Measurements from ENCODE around the gene EXOC3L2.
"Not testable (repeated sequence)": the region's sequence is repeated elsewhere in the genome, so short reads cannot be mapped to it uniquely, and the experiment has no call there.

The EXOC3L2 gene

DNA sequence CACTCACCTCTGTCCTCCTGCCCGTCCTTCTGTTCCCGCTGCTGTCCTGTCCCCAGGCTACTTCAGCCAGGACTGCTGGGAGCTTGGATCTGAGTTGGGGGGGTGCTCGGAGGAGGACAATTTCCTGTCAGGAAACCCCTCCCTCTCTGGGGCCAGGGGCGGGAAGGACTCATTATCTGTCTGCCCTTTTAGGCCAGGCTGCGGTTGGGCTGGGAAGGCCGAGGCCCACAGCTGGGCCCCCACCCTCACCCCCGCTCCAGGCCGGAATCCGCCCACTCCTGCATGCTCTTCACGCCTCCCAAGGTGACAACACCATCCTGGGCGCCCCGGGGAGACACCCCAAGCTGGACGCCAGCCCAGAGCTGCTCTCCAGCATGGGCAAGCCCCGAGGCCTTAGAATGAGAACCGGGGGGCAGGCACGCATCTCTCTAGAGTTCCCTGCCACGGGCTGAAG lies at the start of gene EXOC3L2:
EXOC3L2 (minus strand) TSS at position 74 of the 454 bp plus-strand sequence. CDS start 6,362 bp downstream, outside the sequence.
- DNase-seq (ENCODE audit: low read depth) = no peak

GRCh38 chr19:45294291-45295029 lies 49.3 kb upstream of the EXOC3L2 start:
- no peak for DNase-seq (ENCODE audit: low read depth)

- no peak for DNase-seq (ENCODE audit: low read depth)
Observed at GRCh38 chr19:45293682-45294081, 48.5 kb upstream of the EXOC3L2 start.

- no peak for DNase-seq (ENCODE audit: low read depth)
Observed at GRCh38 chr19:45291834-45292233, 46.6 kb upstream of the EXOC3L2 start.

GRCh38 chr19:45290381-45290931 lies 45.2 kb upstream of the EXOC3L2 start:
- no peak for DNase-seq (ENCODE audit: low read depth)

DNA sequence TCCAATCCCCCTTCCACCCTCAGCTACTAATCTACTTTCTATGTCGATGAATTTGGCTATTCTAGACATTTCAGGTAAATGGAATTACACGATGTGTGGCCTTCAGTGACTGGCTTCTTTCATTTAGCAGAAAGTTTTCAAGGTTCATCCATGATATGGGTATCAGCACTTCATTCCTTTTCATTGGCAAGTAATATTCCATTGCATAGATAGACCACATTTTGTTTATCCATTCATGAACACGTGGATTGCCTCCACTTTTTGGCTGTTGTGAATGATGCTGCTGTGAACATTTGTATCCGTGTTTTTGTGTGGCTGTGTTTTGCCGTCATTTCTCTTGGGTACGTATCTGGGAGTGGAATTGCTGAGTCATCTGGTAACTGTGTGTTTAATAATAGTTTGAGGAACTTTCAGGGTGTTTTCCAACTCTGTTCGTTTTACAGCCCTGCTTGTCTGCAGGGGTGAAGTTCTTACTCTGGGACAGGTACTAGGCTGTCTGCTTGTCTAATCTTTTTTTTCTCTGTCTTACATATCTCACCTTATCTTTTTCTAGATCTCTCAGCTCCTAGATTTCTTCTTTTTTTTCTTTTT lies 38.3 kb upstream of the EXOC3L2 start:
- DNase-seq (ENCODE audit: low read depth) = no peak

DNA sequence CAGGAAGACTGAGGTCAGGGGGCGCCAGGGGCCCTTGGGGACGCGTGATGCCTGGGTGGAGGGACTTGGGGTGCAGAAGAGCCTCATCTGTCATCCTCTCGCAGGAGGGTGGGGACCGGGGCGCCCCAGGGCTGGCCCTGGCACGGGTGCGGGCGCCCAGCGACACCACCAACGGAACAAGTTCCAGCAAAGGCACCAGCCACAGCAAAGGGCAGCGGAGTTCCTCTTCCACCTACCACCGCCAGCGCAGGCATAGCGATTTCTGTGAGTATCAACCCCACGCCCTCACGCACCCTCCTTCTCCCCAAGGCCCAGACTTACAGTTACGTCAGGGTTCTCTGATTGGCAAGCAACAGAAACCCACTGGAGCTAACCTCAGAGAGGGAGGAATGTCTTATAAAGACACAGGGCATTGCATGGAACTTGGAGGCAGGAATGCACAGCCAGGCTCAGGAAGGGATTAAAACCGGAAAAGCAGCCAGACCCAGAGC lies 35.3 kb upstream of the EXOC3L2 start:
- DNase-seq (ENCODE audit: low read depth) = no peak

GRCh38 chr19:45279587-45280192 lies 34.5 kb upstream of the EXOC3L2 start:
- DNase-seq (ENCODE audit: low read depth) = no peak

GRCh38 chr19:45278087-45278486 lies 32.9 kb upstream of the EXOC3L2 start:
- DNase-seq (ENCODE audit: low read depth) = no peak

DNA sequence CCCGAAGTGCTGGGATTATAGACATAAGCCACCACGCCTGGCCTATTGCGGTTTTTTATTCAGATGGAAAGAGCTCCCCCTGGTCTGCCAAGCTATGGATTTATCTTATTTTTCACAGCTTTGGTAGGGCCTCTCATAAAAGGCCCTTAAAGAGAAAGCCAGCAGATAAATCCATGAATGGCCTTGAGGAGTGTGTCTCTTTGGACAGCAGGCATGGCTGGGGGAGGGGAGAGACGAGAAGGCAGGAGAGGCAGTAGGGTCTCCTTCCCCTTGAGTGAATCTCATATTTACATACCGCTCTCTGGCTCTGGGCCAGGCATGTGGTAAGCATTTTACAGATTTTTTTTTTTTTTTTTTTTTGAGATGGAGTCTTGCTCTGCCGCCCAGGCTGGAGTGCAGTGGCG lies 31.1 kb upstream of the EXOC3L2 start:
- DNase-seq (ENCODE audit: low read depth) = no peak

DNA sequence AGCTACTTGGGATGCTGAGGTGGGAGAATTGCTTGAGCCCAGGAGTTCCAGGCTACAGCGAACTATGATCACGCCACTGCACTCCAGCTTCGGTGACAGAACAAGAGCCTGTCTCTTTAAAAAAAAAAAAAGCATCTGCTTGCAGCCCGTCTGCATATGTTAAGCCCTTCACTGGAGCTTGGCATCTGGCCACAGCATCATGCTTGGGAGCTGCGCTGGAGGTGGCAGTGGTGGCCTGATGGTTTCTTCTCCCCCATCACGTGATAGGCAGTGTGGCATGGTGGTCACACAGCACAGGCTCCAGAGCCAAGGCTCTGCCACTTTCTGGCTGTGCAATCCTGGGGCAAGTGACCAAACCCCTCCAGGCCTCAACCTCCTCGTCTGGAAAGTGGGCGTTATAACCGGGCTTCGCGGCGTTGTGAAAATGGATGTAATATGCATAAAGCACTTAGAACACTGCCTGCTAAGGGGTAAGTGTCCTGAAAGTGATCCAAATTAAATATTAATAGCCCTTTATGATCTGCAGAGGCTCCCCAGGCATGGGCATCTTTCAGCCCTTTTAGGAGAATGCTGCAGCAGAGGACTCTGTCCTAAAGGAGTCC lies 30.3 kb upstream of the EXOC3L2 start:
- no peak for DNase-seq (ENCODE audit: low read depth)

DNA sequence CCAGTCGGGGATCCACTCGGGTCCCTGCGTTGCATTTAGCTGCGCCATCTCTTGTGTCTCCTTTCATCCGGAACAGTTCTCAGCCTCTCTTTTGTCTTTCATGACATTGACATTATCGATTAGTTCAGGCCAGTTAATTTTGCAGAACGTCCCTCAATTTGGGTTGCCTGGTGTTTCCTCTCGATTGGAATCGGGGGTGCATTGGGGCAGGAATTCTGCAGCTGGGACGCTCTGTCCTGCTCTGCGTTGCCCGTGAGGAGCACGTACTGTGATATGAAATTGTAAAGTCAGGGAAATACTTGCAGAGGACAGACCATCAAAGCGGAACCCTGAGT lies 28.3 kb upstream of the EXOC3L2 start:
- DNase-seq (ENCODE audit: low read depth) = no peak

GRCh38 chr19:45271735-45272108 lies 26.5 kb upstream of the EXOC3L2 start:
- no peak for DNase-seq (ENCODE audit: low read depth)

GRCh38 chr19:45271098-45271734 lies 26.0 kb upstream of the EXOC3L2 start:
- no peak for DNase-seq (ENCODE audit: low read depth)

GRCh38 chr19:45269939-45270338 lies 24.7 kb upstream of the EXOC3L2 start:
- not testable (repeated sequence) for DNase-seq (ENCODE audit: low read depth)

DNA sequence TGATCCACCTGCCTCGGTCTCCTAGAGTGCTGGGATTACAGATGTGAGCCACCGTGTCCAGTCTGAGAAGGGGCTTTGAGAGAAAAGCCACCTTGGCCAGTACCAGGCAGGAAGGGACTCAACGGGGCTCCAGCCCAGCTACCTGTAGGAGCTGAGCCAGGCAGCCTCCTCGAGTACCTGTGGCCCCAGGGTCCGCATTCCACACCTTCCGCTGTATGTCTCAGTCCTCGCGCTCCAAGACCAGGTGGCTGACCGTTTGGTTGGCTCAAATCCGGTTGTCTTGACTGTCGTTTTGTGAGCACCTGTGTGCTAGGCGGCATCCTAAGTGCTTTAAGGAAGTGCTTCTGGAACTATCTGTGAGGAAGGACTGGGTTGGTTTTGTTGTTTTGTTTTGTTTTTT lies 22.1 kb upstream of the EXOC3L2 start:
- no peak for DNase-seq (ENCODE audit: low read depth)

DNA sequence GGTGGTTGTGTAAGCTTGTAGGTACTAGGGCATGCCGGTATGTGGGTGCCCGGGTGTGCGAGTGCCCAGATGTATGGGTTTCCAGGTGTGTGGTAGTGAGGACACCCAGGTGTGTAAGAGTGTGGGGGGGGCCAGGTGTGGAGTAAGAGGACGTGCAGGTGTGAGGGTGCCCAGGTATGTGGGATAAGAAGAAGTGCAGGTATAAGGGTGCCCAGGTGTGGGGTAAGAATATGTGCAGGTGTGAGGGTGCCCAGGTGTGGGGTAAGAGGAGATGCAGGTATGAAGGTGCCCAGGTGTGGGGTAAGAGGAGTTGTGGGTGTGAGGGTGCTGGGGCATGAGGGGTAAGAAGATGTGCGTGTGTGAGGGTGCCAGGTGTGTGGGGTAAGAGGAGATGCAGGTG lies 20.2 kb upstream of the EXOC3L2 start:
- DNase-seq (ENCODE audit: low read depth) = no peak

GRCh38 chr19:45264781-45265317 lies 19.6 kb upstream of the EXOC3L2 start:
- no peak for DNase-seq (ENCODE audit: low read depth)

DNA sequence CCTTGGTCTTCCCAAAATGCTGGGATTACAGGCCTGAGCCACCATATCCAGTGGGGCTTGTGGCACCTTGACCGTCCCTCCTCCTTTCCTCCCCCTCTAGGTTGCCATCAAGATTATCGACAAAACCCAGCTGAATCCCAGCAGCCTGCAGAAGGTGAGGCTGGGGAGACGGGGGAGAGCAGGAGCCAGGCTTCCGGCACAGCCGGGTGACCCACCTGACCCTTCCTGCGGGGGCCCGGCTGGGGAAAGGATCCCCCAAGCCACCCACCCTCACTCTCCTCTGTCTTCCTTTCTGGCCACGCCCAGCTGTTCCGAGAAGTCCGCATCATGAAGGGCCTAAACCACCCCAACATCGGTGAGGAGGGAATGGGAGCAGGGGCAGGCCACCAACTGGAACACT lies 17.8 kb upstream of the EXOC3L2 start:
- DNase-seq (ENCODE audit: low read depth) = no peak

DNA sequence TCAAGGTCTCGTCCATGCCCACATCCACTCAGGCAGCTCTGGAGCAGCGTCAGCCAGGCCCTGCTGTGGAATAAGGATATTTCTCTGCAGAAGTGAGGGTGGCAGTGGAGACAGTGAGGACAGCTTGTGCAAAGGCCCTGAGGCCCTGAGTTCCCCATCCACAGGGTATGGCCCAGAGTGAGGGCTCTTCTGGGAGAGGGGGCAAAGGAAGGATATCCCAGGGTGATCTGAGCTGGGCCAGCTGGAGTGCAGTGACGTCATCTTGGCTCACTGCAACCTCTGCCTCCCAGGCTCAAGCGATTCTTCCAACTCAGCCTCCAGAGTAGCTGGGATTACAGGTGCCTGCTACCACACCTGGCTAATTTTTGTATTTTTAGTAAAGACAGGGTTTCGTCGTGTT lies 17.4 kb upstream of the EXOC3L2 start:
- DNase-seq (ENCODE audit: low read depth) = no peak

DNA sequence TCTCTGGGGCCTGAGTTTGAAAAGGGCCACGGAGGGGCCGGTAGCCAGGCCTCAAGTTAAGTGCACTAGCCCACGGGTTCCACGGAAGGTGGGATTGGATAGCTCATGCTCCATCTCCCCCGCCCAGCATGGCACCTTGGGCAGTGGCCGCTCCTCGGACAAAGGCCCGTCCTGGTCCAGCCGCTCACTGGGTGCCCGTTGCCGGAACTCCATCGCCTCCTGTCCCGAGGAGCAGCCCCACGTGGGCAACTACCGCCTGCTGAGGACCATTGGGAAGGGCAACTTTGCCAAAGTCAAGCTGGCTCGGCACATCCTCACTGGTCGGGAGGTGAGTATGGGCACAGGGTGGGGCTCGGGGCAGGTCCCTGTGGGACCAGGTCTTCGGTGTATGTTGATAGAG lies 13.7 kb upstream of the EXOC3L2 start:
- DNase-seq (ENCODE audit: low read depth) = no peak

- DNase-seq (ENCODE audit: low read depth) = no peak
Observed at GRCh38 chr19:45256836-45257235, 11.6 kb upstream of the EXOC3L2 start.

Measured in non-pigmented ciliary epithelial cell (primary cell).